Body of pancreas (tissue), 4 donors: Measurements from ENCODE around the gene TYW3.

Source experiments
- POLR2A ChIP-seq, 3 donors: fragments of 450-650 bp; IDR thresholded peaks; one replicate each; pipeline ENCODE4 v1.6.1; 2016; ENCODE audit warnings: antibody characterized with exemption in 3 of 3, mild to moderate bottlenecking in 2 of 3
- TF ChIP-seq, protein P1 (sequence below), 7 experiments: fragments of 450-650 bp in 4 of 7; fragments of 200-600 bp in 3 of 7; sonication (generic) in 3 of 7; IDR thresholded peaks; one replicate each; pipeline ENCODE4 v1.5.1; 2016 to 2019; ENCODE audit warnings: antibody characterized with exemption in 7 of 7

- TF ChIP-seq POLR2A (IDR thresholded peaks at IDR 0.05) = no peak
- TF ChIP-seq, protein P1, sequence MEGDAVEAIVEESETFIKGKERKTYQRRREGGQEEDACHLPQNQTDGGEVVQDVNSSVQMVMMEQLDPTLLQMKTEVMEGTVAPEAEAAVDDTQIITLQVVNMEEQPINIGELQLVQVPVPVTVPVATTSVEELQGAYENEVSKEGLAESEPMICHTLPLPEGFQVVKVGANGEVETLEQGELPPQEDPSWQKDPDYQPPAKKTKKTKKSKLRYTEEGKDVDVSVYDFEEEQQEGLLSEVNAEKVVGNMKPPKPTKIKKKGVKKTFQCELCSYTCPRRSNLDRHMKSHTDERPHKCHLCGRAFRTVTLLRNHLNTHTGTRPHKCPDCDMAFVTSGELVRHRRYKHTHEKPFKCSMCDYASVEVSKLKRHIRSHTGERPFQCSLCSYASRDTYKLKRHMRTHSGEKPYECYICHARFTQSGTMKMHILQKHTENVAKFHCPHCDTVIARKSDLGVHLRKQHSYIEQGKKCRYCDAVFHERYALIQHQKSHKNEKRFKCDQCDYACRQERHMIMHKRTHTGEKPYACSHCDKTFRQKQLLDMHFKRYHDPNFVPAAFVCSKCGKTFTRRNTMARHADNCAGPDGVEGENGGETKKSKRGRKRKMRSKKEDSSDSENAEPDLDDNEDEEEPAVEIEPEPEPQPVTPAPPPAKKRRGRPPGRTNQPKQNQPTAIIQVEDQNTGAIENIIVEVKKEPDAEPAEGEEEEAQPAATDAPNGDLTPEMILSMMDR (IDR thresholded peaks at IDR 0.05) = no peak
These were observed 40.6 kb downstream of the TYW3 start for GRCh38 chr1:74773582-74773981.
